Caki2 (cell line): ENCODE measurements around the gene C1QTNF8. TPM values are rescaled to one million over a fixed set of nuclear protein-coding genes. Genes with fewer than 3 reads are reported as not detected.

Source experiments
- DNase-seq: peaks from one replicate; pipeline ENCODE4 v3.0.0-alpha.2; 2015; ENCODE audit warnings: low read depth
- in situ Hi-C: cut with HindIII; loops from 2 replicates; pipeline ENCODE4 v1.10.0; 2016; ENCODE audit warnings: low sequenced_read_pairs, low pct_unique_long_range_greater_than_20kb, mixed read lengths
- total RNA-seq: library from RNA; depleted of rRNA; stranded (reverse); fragments of >200 nt; shearing (Covaris generic); gene quantifications from 2 replicates; pipeline ENCODE4 v1.2.3, GENCODE V29; 2014; ENCODE audit warnings: low replicate concordance; rRNA removed

Gene C1QTNF8, protein sequence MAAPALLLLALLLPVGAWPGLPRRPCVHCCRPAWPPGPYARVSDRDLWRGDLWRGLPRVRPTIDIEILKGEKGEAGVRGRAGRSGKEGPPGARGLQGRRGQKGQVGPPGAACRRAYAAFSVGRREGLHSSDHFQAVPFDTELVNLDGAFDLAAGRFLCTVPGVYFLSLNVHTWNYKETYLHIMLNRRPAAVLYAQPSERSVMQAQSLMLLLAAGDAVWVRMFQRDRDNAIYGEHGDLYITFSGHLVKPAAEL
- total RNA-seq: not detected in 2 replicates

DNA sequence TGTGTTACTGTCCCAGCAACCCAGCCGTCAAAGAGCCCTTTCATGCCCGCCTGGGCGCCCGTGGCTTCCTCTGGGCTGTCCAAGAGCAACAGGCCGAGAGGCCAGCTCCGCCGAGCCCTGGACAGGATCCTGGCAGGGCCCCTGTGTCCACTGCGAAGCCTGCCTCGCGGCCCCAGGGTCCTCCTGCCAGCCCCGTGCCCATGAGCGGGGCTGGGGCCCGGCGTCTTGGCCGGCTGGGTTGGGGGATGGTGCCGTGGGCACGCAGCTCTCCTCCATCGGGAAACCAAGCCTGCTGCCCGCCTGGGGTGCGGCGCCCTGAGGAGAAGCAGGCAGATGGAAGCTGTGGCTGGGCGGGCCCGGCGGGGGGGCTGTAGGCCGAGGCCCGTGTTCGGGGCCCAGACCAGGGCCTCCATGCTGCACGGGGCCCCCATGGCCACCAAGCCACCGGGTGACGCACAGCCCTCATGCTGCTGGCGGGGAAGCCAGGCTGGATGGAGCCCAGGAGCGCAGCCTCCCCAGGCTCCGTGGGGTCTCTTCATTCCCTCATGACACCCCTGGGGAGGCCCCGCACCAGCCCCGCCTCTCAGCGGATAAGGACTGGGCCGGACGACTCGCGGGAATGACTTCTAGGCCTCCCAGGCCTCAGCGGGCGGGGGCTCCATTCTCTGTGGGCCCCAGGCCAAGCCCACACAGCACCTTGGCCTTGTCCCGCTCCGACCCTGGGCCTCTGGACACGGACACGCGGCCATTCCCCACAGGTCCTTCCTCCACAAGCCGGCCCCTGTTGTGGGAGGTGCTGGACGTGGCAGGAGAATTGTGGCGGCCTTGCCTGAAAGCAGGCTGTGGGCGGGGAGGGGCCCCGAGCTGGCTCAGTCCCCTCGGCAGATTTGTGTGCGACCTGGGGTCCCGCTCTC lies at the start of gene C1QTNF8:
Gene C1QTNF8 (minus strand): TSS at position 76 of the 914 bp plus-strand sequence. CDS start 1,322 bp downstream, outside the sequence.
- DNase-seq: no peak
- in situ Hi-C loops: no loop called here

DNA sequence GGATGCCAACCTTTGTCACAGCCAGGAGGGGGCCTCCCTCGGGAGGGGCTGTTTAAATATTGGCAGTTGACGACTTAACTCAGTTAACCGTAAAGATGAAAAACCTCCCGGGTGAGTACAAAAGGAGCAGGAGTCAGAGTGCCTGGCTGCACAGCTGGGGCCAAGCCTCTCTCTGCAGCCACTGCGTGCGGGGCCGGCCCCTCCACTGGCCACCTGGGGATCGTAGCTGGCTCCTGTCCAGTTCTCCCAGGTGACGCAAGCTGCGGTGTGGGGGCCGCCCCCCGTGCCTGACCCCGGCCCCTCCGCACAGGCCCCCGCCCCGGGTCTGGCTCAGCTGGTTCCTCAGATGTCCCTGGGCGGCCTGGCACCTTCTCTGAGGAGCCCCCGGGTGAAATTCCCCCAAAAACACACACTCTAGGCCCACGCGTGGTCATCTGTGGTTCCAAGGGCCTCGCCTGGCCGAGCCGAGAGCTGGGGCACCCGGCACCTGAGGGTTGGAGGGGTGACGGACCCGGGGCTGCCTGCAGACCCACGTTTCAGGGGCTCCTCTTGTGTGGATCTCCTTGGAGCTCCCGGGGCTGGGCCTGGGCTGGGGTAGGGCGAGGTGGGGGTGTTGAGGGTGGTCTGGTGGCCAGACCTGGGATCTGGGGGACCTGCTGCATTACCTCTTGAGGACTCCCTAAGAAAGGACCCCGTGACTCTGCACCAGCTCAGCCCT lies 49.5 kb upstream of the C1QTNF8 start:
- in situ Hi-C loops: loop anchor here (25.0 kb wide), 1 partner anchor 158 kb away; the partner anchor contains the start of gene SOX8
- no peak for DNase-seq

DNA sequence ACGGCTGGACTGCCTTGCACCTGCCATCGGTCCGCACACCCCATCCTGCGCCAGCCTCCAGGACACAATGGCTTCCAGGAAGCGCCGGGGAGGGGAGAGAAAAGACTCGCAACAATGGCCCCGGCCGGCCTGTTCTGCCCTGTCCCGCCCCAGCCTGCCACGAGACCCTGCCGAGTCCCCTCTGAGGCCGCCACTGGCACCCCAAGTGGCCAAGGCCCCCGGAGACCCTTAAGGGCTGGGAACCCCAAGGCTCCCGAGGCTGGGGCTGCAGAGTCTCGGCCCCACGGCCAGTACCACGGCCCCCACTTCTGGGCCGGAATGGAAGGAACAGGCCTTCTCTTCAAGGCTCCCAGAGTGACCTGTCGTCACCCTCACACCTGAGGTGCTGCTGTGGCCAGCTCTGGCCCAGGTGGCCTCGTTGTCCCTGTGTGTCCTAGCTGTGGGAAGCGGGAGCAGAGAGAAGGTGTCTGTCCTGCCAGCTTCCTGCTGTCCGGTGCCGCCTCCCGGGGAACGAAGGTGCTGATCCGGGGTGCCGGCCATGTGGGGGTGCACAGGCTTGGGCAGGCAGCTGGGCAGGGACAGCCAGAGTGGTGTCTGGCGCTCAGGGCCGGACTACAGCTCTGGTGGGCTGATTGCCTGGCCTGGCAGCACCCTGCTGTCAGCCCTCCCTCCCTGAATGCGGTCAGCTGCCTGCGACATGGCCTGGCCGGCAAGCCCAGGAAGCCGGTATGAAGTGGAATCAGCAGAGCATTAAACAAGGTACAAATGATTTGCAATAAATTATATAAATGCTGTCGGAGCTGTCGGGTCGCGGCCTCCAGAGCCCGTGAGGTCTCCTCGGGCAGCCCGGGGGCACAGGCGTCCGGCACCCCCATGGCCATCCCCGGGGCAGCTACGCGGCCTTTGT lies 48.7 kb upstream of the C1QTNF8 start:
- in situ Hi-C loops: loop anchor here (25.0 kb wide), 1 partner anchor 157 kb away; the partner anchor contains the start of gene SOX8
- DNase-seq: peak; percentile 86

DNA sequence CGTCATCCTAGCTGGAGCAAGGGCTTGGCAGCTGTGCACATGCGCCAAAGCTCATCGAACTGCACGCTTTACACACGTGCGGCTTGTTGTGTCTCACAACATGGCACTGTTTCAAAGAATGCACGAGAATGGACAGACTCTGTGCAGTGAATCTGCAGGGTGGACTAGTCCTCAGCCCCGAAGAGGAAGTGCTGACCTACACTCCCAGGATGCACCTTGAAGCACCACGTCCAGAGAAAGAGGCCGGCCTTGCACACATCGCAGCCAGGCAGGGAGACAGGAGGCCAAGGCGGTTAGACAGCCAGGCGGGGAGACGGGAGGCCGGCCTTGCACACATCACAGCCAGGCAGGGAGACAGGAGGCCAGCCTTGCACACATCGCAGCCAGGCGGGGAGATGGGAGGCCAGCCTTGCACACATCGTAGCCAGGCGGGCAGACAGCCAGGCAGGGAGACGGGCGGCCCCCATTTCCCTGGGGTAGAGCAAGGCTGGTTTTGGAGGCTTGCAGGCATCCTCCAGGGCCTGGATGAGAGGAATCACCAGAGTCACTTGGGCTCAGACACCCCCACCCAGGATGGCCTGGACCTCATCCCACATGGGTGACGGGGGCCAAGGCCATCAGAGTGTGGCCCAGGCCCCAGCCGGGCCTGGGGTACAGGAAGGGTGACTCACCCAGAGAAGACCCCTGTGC lies 47.9 kb upstream of the C1QTNF8 start:
- DNase-seq: no peak
- in situ Hi-C loops: loop anchor here (25.0 kb wide), 1 partner anchor 157 kb away; the partner anchor contains the start of gene SOX8

DNA sequence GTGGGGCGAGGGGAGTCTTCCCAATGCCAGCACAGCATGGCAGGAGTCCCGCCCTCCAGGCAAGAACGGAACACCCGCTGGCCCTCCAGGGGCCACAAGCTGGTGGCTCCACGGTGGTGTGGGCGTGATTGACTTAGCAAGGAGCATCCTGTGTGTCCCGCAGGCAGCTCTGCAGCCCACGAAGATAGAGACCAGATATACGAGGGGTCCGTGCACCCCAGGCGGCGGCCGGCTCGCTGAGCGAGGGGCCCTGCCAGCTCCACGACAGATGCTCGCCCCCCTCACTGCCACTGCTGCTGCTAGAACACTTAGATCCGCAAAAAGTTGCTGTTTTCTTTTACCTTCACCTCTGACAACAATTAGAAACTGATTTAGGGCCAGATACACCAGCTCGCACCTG lies 46.9 kb upstream of the C1QTNF8 start:
- in situ Hi-C loops: loop anchor here (25.0 kb wide), 1 partner anchor 156 kb away; the partner anchor contains the start of gene SOX8
- no peak for DNase-seq

DNA sequence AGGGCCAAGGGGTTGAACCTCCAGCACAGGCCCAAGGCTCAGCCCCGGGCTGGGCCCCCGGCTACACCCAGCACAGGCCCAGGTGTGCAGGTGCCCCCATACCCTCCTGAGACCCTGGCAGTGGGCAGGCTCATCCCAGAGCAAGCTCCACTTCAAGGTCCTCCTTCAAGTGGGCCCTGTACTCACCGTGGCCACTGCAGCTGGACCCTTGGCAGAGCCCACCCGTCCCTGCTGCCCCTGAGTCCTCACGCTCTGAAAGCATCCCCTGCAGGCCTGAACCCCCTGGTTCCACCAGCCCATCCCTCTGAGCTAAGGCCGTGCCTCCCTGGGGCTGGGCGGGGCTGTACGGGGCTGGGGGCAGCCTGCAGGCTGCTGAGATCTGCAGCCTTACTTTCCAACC lies 45.7 kb upstream of the C1QTNF8 start:
- in situ Hi-C loops: loop anchor here (25.0 kb wide), 1 partner anchor 154 kb away; the partner anchor contains the start of gene SOX8
- DNase-seq: no peak

DNA sequence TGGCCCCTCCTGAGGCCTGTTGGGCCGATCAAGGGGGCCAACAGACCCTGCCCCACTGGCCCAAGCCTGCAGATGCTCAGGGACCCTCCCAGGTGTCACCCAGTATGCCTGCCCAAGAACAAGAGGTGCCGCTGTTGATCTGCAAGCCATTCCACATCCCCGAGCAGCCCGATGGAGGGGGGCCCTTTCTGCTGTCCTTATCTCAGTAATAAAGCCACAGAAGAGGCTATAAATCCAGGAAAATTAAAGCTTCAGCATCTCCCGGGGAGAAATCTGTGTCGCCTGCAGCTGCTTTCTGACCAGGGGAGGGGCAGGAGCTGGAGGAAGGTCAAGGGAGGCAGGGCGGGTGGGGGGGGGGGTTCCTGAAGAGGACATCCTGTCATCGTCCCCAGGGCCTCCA lies 45.1 kb upstream of the C1QTNF8 start:
- DNase-seq: no peak
- in situ Hi-C loops: loop anchor here (25.0 kb wide), 1 partner anchor 154 kb away; the partner anchor contains the start of gene SOX8

DNA sequence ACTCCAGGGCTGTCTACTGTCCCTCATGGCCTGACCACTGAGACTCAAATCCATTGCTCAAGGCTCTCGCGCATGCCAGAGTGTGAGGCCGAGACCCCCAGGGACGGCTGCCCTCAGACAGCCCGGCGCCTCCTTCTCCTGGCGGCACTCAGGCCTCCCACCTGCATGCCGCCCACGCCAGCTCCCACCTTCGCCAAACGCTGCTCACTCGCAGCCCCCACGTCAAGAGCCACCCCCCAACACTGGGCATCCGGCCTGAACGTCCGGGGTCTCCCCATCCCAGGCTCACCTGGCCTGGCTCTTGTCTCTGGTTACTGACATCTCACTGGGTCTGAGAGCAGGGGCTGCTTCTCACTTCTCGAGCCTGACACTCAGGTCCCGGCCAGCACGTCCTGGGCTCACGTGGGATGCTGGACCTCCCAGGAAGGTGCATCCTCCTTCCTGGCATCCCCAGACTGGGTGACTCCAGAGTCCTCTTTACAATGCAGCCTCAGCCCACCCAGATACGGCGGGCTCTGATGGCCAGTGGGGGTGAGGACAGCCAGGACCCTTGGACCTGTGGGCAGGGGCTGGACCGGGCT lies 44.6 kb upstream of the C1QTNF8 start:
- in situ Hi-C loops: loop anchor here (25.0 kb wide), 1 partner anchor 153 kb away; the partner anchor contains the start of gene SOX8
- no peak for DNase-seq

DNA sequence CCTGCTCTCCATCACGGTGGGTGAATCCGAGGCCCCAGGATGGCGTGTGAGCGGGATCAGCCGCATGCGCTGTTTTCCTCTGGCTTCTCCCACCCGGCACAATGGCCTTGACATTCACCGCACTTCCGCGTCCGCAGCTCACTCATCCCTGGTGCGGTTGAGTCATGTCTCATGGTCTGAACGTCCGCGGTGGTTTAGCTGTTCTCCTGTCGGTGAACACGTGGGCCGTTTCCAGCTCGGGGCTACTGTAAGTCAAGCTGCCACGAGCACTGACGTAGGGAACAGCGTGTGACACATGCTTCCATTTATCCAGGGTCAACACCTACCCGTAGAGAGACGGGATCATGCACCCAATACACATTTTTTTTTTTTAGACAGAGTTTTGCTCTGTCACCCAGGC lies 41.6 kb upstream of the C1QTNF8 start:
- in situ Hi-C loops: loop anchor here (25.0 kb wide), 1 partner anchor 150 kb away; the partner anchor contains the start of gene SOX8
- peak; percentile 93 for DNase-seq

DNA sequence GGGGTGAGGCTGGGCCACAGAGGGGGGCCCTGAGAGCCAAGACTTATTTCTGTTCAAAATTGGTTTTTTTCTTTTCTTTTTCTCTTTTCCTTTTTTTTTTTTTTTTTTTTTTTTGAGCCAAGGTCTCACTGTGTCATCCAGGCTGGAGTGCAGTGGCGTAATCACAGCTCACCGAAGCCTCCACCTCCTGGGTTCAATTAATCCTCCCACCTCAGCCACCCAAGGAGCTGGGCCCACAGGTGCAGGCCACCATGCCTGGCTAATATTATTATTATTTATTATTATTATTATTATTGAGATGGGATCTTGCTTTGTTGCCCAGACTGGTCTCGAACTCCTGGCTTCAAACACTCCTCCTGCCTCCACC lies 39.4 kb upstream of the C1QTNF8 start:
- in situ Hi-C loops: loop anchor here (25.0 kb wide), 1 partner anchor 148 kb away; the partner anchor contains the start of gene SOX8
- no peak for DNase-seq

DNA sequence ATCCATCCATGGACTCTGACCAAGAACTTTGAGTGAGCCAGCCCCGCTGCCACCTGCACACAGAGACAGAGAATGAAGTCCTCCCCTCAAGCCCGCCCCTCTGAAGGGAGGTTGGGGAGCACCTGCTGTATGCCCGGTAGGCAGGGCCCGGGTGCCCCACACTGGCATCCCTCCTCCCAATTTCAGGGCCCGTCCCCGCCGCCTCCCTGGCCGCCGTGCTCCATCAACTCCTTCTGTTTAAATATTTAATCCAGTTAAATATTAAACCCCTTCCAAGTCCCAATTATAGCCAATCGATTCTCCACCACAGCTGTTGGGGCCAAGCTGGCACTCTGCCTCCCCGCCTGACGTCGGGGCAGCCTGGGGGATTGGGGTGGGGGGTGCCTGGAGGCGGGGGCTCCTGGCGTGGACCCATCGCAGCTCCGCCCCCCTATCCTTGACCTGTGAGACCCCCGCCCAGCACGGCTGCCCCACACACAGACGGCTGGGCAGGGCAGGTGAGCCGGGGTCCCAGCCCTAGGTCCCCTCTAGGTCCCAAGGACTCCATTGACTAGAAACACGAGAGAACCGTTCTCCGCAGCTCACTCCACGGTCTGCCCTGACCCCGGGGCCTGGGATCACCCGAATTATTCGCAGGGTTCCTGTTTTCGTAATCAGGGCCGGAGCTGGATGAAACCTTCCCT lies 38.9 kb upstream of the C1QTNF8 start:
- in situ Hi-C loops: loop anchor here (25.0 kb wide), 1 partner anchor 148 kb away; the partner anchor contains the start of gene SOX8
- no peak for DNase-seq

DNA sequence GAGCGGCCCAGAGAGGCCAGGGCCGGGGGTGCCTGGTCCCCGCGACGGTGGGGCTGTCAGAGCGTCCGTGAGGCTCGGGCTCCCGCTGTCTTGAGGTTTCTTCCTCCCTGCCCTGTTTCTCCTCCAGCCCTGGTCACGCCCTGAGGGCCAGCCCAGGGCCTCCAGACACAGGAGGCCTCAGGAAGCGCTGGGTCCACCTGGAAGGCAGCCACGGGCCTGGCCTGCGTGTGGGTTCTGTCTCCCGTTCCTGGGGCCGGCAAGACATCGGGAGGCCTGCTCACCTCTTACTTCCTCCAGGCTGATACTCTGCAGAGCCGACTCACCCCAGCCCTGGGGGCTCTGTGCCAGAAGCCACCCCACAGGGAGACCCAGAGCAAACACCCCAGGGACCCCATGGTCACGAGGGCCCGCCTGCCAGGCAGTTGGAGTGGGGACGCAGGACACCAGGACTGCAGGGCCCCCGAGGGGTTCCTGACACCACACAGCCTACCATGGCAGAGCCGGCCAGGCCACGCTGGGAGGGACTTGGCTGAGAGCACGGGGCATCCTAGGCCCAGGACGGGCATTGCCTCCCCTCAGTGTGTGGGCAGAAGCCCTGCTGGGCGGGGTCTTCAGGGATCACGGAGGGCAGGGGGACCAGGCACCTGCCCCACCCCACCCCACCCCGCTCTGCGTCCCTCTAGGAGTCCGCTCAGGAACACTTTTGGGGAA lies 37.9 kb upstream of the C1QTNF8 start:
- no peak for DNase-seq
- in situ Hi-C loops: loop anchor here (25.0 kb wide), 1 partner anchor 147 kb away; the partner anchor contains the start of gene SOX8

DNA sequence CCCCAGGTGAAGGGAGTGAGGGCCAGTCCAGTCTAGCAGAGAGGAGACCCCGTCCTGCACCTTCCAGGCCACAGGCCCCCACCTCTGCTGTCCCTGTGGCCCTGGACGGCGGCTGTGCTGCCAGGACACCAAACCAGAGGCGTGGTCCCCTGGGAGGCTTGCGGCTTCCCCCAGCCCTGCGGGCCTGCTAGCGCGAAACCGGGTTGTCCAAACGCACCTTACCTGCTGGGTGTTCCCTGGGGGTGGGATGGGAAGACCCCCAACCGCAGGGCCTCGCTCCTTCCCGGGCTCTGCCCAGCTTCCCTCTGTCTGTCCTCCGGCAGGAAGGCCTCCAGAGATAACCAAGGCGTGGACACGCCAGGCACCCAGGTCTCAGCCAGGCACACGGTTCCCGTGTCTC lies 37.2 kb upstream of the C1QTNF8 start:
- DNase-seq: no peak
- in situ Hi-C loops: loop anchor here (25.0 kb wide), 1 partner anchor 146 kb away; the partner anchor contains the start of gene SOX8

DNA sequence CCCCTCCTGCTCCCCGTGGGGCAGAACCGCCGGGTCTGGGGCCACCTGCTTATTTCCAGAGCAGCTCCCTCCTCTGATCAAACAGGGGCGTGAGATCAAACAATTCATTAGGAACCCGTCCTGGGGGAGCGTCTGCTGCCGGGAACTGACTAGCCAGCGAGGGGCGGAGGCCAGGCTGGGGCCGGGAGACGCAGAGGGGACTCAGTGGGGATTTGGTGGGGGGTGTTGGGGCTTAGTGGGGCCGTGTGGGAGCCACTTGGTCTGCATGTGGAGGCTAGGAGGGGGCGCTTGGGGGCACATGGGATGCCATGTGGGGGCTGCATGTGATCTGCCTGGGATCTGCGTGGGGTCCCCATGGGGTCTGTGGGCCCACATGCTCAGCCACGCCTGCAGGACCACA lies 36.4 kb upstream of the C1QTNF8 start:
- no peak for DNase-seq
- in situ Hi-C loops: loop anchor here (25.0 kb wide), 1 partner anchor 145 kb away; the partner anchor contains the start of gene SOX8
